ENCODE results near the gene STPG4.

Gene STPG4

DNA sequence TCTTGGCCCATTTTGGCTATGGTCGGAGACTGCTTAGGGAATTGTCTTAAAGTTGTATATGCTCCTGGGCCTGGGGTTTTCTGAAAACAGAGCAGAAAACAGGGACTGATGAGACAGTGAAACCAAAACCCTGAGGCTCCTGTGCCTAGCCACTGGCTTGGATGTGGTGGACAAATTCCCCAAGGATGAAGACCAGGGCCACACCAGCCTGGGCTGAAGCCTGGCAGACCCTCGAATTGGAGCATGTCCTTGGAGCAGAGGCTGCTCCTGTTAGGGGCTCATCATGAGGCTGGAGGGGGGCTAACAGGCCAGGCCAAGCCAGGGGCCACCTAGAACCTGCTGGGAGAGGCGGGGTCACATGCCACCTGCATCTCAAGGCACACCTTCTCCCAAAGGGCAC is 68.1 kb downstream of the STPG4 start:
- no peak for DNase-seq (ENCODE audit: low read depth)

DNA sequence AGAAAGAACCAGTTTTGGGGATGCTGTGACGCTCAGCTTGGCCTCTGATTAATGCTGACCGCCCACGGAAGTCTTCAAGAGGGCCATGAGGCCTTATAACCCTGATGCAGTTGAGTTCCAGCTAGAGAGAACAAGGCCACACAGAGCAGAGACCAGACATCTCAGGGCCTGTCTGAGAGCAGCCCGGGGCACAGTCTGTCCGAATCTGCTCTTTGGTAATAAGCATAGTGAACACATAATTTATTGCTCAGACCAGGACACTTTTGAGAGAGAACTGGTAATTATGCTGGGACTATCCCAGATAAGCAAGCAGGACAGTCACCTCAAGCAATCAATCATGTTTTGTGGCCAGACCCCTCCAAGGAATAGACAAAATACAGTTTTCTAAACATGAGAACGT is 68.5 kb downstream of the STPG4 start:
- no peak for DNase-seq (ENCODE audit: low read depth)

DNA sequence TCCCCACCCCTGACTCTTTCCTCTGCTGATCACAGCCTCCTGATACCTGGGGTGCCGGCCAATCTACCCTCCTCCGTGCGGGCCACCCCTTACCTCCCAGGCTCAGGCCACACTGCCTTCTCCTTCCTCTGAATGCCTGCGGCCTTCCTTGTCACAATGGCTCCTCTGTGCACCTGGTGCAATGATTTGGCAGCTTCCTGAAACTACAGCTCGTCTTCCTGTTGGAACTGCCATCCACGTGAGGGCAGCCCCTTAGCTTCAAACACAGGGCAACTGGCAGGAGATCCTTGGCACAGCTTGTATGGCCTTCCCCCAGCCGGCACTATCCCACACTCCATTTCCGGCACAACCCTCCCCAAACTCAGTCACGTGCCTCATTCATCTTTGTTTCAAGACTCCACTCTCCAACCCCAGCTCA is 69.0 kb downstream of the STPG4 start:
- DNase-seq (ENCODE audit: low read depth), result no peak

DNA sequence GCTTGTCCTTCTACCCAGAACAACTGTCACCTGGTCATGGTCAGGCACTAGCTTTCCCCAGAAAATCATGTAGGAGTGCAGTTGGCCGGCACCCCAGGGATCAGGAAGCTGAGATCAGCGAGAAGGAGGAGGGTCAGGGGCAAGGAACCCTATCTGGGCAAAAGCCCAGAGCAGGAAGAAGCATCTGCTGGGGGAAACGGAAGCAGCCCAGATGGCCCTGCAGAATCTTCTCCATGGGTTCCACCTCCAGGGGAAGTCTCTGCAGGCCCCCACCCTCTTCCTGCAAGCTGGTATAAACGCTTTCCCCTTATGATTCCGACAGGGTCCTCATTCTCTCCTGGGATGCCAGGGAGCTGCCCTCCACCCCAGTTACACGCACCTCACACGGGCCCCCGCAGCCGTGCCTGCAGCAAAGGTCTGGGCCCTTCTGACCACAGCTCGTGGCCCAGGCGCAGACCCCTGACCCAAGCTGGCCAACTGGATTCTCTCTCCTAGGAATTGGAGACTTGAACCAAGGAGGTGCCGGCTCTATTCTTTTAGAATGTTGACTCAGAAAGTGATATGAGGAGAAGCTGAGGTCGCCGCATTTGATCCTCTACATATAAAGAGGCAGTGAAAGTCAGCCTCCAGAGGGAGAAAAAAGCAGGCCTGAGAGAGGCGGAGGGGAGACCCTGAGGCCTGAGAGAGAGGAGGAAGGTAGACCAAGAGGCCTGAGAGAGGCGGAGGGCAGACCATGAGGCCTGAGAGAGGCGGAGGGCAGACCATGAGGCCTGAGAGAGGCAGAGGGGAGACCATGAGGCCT is 71.0 kb downstream of the STPG4 start:
- no peak for DNase-seq (ENCODE audit: low read depth)

DNA sequence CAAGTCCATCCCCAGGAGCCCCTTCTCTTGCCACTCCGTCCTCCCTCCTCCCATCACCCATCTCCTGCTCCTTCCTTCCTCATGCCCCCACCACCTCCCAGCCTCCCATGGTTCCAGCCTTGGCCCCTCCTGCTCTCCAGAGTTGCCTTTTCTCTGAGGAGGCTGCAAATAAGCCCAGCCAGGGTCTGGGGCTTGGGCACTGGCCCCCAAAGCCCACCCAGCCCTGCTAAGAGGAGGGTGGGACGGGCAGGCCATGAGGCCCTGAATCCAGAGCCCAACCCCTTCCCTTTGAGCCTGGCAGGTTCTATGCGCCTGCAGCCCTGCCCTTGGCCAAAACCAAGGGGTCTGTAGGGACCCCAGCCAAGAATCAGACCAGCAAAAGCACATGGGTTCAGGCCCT is 71.6 kb downstream of the STPG4 start:
- DNase-seq (ENCODE audit: low read depth), result no peak

DNA sequence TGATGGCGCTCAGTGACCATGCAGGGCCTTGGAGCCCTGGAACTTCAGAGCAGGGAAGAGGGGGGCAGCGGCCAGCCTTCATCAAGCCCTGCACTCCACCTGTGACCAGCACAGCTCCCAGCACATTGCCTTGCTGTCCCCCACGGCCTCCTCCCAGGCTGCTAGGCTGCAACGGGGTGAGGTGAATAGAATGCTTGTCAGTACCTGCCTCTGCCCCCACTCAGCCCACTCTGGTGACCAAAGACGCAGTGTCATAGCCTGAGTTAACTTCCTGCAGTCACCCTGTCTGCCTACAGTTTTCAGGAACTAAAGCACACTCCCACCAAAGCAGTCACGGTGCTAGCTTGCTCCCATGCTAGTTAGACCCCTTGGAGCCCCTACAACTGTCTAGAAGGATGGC is 72.1 kb downstream of the STPG4 start:
- no peak for DNase-seq (ENCODE audit: low read depth)

DNA sequence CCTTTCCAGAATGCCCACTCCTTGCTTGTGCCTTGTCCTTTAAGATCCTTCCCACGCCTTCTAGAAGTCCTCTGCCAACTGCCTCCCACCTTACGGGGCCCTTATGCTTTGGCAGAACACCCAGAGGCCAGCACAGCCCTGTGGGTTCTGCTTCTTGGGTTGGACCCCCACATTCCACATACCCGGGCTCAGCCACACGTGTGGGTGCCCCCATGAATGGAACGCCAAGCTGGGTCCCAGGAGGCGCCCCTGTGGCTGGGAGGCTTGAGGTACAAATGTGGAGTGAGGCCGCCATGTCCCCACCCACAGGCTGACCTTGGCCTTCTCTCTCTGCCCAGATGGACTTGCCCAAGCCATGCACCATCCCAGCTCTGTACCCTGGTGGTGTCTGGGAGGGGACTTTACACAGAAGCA is 74.2 kb downstream of the STPG4 start:
- no peak for DNase-seq (ENCODE audit: low read depth)

DNA sequence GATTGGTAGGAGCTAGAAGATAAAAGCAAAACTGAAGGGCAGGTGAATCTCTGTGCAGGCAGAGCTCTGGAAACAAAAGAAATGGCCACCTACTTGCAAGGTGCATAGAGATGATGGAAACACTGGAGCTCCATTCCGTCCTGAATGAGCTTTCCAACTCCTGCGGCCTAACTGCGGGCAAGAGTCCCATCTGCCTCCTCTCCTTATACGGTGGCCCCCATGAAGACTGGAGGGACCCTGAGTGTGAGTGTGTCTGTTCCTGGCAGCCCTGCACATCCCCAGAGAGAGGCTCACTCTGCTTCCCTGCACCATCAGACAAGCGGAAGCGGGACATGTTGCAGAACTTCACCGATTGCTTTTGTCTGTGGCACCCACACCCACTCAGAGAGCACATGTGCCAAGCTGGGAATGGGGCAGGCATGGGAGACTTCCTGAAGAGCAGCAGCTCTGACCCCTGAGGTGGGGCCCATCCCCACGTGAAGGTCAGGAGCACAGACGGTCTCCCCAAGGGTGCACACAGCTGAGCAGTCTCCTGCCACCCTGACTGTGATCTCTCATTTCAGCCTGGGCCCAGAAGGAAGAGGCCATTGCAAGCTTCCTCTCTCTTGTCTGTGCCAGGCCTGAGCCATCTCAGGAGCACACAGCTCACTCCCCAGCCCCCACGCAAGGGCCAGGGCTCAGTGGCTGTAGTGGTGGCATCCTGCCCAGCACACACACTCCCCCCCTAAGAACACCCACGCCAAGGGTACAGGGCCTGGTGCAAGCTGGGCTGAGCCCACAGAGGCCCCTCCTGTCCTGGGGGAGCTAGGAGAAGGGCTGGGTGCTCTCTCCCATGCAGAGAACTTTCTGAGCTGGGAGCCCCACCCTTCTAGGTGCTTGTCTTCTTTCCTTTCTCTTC is 75.3 kb downstream of the STPG4 start:
- DNase-seq (ENCODE audit: low read depth), result no peak

DNA sequence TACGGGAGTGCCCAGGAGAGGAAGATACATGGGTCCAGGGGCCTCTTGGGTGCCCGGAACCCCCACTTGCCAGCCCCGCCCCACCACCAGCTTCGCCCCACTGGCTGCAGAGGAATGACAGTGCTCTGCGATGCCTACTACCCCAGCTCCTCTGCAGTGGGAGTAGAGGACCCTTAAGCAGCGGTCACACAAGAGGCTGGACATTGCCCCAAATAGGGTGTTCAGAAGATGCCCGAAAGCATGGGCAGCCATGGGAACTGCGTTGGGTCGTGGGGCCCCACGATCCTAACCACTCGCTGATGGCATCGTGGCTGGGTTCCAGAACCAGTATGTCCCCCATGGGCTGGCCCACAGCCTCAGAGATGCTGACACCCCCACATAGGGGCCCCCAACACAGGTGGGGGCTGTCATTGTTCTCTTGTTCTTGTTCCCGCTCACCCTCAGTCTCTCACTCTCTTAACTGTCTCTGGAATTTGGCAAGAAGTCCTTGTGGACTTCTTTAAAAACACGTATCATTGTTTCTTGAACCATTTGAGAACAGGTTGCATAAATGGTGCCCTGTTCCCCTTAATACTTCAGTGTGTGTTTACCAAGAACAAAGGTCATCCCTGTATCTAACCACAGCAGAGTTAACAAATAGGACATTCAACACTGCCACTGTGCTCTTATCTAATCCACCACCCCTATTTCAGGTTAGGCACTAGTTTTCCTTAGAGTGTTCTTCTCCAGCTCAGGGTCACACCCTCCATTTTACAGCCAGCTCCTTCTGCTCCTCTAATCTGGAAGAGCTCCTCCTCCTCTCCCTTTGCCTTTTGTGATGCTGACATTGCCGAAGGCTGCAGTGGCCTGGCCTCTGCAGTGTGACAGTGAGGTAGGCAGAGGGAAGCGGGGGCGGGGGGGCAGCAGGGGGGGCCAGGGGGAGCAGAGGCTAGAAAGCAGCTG is 76.3 kb downstream of the STPG4 start:
- DNase-seq (ENCODE audit: low read depth), result no peak

DNA sequence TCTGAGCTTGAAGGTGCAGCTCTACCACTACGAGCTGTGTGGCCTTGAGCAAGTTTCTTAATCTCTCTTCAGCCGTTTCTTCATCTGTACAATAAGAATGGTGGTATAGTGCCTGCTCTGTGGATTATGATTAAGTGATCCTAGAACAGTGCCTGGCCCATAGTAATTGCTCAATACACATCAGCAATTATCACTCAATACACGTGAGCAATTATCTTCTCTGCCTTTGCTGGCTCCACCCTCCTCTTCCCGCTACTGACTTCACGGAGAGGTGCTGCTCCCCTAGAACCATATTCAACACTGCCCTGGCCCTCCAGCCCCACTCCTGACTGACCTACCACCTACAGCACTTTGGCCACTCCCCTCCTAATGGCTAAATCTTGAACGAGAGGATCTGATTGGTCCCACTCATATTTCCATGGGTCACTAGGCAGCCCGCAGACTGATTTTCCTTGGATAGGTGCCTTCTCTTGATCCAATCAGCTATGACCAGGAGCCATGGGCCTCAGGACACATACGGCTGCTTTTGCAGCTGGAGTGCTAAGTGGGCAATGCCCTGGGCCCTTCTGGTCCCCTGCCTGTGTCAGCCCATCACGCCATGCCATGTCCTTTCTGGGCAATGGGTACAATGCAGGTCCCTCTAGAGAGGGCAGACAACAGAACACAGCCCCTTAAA is 77.5 kb downstream of the STPG4 start:
- DNase-seq (ENCODE audit: low read depth), result no peak

DNA sequence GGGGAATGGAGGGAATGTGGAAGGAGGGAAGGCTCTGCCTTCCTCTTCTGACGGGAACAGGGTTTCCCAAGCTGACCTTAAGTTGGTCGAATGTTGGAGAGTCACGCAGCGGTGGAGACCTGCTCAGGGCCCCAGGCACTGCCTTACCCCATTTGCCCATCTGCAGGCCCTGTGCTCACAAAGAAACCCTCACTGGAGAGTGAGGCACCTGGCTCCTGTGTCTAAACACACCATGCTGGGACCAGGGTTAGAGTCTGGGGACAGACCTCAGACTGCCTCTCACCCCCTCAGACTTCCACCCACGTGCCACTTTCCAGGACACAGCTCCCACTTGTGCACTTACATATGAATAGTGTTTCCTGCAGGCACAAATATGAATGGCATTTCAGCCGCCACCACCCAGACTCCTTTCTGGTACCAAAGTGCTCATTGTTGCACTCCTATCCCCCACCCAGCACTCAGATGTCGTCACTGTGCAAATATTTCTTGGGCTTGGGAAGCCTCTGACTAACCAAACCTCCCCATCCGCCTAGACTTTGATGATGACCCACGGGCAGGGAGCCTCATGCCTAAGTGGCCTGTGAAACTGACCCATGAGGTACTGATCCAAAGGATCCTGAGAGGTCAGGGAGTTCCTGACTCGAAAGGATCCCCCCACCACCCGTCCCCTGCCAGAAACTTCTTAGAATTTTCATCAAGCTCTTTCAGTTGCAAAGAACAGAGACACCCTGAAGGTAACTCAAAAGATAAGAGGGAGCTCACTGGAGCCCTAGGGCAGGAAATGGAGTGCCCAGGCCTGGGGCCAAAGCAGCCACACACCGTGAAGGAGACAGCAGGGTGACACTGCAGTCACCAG is 78.3 kb downstream of the STPG4 start:
- no peak for DNase-seq (ENCODE audit: low read depth)

DNA sequence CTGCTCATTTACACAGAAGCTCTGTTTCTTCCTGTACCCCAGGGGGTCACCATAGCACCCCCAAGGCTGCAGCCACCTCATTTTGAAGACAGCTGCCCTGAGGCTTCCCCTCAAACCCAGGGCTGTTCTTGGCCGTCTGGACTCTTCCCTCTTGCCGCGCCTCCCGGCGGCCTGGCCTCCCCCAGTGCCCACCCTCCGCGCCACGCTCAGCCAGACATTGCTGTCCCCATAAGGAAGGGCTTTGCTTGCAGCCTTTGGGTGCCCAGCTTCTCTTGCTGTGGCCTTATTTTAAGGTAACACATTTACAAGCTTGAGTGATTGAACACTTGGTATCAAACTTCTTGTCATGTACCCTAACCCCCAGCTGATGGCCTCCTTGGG is 79.0 kb downstream of the STPG4 start:
- DNase-seq (ENCODE audit: low read depth), result no peak

DNA sequence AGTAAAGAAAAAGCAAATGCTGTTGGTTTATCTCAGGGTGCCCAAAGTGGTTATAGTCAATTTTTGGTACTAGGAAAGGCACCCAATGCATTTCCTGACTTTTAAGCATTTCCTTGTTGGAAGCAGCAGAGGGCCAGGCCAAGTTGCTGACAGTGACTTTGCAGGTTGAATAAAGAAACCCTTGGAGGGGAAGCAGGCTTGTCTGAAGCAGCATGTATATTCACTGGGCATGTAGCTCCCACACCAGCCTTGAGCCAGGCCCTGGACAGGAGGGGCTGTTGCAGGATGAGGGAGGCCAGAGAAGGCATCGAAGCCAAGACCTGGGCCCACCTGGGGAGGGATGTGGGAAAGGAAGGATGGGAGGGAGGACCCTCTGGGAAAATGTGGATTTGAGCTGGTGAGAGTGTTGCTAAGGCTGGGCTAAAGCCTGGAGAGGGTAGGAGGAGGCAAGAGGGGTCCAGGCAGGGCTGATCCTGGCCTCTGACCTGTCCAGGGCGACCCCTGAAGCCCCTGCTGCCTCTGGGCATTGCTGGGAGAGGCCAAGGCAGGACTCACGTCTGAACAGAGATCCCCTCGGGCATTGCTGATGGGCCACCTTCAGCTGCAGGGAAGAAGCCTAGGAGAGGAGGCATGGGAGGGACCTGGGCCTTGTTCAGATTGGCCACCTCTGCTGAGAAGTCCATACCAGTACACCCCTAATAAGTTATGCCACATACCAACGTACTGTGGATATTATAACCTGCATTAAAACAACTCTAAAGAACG is 79.6 kb downstream of the STPG4 start:
- DNase-seq (ENCODE audit: low read depth), result no peak

DNA sequence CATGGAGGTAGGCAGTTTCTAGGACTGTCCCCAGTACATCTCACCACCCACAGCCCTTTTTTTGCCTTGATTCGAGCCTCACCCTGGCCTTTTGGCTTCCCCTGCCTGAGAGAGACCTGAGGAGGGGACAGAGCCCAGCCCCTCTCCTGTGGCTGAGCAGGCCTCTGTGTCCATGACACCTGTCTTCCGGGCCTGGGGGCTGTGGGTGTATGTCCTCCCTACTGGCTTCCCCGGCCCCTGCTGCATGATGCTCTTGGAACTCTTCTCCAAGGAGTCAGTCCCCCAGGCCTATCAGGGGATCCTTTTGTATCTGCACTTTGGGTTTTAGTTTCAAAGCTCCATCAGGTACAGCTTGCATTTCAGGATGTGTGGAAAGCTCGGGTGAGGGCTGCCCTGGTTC is 80.4 kb downstream of the STPG4 start:
- DNase-seq (ENCODE audit: low read depth), result no peak

DNA sequence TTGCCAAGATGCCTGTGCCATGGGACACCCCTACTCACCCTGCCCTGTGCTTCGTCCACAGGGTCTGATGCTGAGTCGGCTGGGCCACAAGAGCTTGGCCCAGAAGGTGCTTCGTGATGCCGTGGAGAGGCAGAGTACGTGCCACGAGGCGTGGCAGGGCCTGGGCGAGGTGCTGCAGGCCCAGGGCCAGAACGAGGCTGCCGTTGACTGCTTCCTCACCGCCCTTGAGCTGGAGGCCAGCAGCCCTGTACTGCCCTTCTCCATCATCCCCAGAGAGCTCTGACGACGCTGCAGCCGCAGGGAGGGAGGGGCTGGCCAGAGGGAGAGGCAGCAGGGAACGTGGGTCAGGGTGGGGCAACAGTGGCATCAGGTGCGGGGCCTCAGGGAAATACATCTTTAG is 81.5 kb downstream of the STPG4 start:
- DNase-seq (ENCODE audit: low read depth), result no peak

DNA sequence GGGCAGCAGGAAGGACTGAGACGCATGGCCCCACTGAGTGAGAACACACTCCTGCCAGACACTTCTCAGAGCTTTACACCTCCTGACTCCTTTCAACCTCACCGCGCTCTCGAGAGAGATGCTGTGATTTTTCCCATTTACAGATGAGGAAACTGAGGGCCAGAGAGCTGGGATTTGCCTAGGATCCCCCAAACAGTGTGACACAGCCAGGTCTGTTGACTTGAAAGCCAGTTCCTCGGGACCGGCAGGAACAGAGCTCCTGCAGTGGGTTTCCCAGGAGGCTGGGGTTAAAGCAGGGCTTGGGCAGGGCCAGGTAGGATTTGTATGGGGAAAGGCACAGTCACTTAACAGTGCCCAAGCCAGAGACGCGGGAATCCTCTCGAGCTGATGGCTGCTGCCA is 81.9 kb downstream of the STPG4 start:
- DNase-seq (ENCODE audit: low read depth), result no peak

DNA sequence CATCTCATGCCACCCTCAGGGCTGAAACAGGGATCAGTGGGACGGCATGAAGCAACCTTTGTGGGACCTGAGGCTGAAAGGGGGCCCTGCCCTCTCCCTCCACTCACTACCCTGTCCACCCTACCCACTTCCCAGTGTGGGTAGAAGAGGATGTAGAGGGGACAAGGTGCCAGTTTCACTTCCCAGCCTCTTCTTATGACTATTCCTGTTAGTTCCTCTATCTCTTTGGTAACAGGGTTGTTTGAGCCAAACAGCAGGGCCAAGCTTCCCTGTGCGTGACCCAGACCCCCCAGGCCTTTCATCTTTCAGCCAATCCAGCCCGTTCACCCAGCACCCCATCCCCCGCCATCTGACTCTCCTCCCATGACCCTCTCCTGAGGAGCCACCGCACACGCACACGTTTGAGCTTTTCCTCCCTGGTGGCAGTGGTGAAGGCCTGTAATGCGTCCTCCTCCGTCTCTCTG is 82.3 kb downstream of the STPG4 start:
- DNase-seq (ENCODE audit: low read depth), result no peak

DNA sequence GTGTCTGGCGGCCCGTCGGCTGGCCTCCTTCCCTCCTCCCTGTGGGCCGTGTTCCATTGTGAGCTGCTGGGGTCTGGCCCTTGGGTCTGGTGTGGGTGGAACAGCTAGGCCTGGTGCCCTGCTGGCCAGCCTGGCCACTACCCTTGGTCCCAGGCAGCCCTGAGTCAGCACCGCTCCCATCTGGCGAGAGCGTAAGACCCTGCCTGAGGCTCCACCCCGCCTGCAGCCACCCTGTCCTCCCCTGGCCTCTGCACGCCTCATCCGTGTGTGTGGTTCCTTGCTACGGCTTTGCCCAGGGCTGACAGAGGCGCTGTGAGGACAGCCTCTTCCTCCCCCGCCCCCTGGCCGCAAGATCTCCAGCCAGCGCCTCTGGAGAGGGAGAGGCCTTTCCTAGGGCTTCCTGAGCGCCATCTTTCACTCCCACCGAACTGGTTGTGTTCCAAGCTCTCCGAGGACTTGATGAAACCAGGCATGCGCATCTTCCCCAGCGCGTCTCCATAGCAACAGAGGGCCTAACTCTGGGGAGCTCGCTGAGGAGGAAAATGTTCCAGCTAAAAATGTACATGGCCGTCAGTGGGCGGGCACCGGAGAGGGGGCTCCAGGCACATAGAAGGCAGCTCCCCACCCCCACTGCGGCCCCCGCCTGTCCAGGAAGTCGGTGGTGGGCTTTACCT is 83.0 kb downstream of the STPG4 start:
- DNase-seq (ENCODE audit: low read depth), result no peak

All from stimulated activated CD8-positive, alpha-beta memory T cell treated with anti-CD3 and anti-CD28 coated beads, Interleukin-15, amount 100 ng/mL, for 24 hours (primary cell).